Activated naive CD4-positive, alpha-beta T cell treated with anti-CD3 and anti-CD28 coated beads, Interleukin-2, amount 50 U/mL, for 16 hours (primary cell): ENCODE data around the gene IL1RAPL2.
"Not testable (repeated sequence)": the region's sequence is repeated elsewhere in the genome, so short reads cannot be mapped to it uniquely, and the experiment has no call there.

ENCODE experiments used
- DNase-seq: peaks from one replicate; pipeline ENCODE4 v3.0.0-alpha.2; 2020

IL1RAPL2 gene

DNA sequence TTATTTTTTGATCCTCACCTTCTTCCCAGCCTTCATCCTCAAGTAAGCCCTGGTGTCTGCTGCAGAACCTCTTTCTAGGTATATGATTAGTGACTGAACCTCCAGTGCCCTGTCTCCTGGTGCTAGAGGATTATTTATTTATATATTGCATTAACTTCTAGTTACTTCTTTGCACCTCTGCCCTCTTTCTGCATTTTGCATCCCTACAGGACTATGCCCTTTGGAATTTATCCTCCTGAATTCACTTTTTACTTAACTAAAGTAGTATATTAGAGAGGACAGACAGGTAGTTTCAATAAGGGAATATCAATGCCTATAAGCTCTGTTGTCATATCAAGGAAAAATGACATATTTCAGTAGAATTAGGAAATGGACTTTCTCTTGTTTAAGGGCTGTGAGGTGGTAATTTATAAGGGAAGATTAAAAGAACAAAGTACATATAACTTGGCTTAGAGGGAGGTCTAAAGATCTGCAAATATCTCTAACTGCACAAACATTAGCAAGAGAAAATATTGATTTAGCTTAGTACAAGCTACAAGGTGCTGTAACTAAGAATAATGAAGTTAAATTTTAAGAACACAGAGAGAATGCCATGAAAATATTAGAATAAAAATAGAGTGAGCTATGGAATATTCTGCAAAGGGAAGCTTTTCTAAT is 472.8 kb downstream of the IL1RAPL2 start:
- no peak for DNase-seq

DNA sequence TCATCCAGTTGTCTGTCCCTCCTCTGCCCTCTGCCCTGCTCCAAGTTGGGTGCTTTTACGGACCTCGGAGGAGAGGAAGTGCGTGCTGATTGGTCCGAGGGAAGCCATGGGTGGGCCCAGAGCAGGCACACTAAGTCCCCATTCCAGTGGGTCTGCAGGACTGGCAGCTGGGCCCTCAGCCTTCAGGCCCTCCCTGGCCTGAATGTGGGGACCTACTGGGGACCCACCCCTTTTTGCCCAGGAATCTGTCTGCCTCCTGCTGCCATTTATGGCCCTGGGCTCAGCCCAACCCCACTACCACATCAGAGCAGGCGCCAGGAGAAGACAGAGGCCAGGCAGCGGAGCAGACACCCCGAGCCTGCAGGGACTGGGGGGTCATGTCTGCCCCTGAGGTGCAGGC is 484.9 kb downstream of the IL1RAPL2 start:
- no peak for DNase-seq

DNA sequence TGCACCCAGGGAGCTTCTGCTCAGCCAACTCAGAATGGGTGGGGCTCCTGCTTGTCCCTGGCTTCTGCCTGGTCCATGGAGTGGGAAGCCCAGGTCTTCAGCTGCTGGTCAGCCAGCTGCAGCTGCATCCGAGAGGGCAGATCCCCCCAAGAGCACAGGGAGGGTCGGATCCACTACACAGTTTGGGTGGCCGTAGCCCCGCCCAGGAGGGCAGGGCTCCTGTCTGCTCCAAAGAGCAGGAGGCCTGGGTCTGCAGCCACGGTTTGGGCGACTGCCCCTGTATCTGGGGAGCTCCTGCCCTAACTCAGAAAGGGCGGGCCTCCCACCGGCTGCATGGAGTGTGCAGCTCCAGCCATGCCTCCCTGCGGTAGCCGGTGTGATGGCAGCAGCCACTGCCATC is 485.4 kb downstream of the IL1RAPL2 start:
- DNase-seq, result no peak

DNA sequence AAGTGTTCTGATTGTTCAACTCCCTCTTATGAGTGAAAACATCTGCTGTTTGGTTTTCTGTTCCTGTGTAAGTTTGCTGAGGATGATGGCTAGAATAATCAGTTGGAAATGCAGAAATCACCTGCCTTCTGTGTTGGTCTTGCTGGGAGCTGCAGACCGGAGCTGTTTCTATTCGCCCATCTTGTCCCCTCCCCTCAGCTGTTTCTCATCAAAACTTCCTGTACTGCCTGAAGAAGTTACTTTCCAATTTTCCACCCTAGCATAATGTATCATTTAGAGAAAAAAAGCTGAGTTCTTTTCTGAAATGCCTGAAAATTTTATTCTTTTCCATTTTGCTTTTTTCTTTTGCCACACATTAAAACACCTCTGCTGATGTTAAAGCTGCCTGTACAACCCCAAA is 486.9 kb downstream of the IL1RAPL2 start:
- DNase-seq, result no peak

DNA sequence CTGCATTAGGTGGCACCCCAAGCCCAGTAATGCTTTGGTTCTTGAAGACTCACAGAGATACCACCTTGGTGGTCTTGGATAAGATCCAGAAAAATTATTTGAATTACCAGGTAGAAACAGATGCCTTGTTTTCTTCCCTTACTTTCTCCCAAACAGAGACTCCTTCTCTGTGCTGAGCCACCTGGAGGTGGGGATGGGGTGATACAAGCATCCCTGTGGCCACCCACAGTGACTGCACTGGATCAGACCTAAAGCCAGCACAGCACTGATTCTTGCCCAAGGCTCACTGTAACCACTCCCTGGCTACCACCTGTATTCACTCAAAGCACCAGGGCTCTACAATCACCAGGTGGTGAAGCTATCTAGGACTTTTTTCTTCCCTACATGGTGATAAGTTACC is 497.7 kb downstream of the IL1RAPL2 start:
- no peak for DNase-seq

DNA sequence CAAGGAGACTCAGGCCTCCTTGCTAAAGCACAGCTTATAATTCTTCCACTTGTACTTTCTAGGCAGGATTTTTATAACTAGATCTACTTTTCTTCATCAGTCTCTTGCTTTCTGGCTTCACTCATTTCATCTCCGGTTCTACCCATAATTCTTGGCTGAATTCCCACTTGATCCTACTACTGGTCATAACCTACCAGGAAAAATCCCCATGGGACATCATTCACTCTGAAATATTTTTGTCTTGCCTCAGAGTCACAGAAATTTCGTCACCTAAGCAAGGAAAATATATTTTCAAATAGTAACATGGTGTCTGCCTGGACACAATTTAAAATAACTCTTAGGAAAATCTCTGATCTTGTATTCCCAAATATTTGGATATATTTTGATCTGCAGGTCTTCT is 532.2 kb downstream of the IL1RAPL2 start:
- no peak for DNase-seq

DNA sequence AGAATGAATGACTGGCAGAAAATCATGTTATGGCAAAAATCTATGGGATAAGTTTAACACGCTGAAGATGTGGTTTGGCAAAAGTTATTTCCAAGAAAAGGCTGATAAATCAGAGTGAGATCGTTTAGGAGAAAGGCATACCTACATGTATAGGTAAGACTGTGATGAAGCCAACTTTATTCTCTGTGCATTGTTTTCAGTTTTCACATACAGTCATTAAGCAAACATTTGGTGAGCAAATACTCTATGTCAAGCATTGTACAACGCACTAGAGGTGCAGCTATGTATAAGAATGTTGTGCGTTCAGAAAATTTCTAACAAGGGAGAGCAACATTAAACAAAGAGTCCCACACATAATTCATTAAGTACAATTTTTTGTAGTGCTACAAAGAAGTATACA is 532.8 kb downstream of the IL1RAPL2 start:
- no peak for DNase-seq

DNA sequence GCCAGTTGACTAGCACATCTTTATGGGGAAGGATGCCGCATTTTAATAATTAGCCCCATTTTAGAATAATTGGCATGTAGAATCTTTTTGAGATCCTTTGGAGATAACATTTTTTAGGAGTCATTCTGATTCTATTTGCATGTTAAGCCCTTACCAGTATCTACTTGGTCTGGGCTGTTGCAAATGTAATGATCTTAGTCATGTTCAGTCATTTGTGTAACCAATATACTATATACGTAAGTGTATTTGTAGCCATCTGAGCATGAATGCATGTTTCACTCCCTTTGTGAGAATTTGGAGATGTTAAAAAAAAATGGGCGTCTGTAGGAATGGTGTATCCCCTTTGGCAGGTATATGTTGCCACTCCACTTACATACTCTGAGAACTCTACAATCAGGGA is 535.4 kb downstream of the IL1RAPL2 start:
- DNase-seq, result no peak

DNA sequence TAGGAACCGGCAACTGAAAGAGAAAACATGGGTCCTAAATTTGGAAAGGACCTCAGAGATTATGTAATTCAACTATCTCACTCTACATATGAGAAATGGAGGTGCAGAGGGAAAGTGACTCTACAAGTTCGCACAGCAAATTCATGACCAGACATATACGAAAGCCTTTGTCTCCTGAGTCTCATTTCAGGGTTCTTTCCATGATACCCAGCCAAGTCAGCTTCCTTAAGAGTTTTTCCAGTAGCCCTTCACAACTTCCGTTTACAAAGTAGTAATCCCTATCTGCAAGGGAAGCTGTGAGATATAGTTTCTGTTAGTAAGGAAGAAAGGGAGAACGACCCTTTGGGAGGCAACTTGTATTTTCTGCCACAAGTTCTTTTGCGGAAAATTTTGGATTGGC is 543.9 kb downstream of the IL1RAPL2 start:
- no peak for DNase-seq

DNA sequence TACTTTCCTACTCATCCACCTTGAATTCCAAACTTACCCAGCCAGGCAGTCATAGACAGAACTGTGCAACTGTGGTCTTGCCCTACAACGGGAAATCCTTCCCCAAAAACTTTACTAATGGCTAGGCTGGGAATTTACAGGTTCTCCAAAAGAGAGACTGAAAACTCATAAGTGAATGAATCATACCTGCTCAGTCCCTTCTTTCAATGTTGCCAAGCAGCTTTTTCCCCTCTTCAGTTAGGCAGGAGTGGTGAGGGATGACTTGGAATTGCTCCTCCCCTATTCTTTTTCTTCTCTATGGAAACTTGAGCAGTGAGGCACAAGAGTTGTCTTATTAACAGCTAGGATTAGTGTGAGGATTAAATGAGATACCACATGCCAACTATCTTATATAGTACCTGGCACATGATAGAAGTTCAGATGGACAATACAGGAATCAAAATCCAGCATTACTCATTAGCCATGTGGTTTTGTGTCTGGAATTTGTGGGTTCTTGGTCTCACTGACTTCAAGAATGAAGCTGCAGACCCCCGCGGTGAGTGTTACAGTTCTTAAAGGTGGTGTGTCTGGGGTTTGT is 548.6 kb downstream of the IL1RAPL2 start:
- DNase-seq, result no peak

DNA sequence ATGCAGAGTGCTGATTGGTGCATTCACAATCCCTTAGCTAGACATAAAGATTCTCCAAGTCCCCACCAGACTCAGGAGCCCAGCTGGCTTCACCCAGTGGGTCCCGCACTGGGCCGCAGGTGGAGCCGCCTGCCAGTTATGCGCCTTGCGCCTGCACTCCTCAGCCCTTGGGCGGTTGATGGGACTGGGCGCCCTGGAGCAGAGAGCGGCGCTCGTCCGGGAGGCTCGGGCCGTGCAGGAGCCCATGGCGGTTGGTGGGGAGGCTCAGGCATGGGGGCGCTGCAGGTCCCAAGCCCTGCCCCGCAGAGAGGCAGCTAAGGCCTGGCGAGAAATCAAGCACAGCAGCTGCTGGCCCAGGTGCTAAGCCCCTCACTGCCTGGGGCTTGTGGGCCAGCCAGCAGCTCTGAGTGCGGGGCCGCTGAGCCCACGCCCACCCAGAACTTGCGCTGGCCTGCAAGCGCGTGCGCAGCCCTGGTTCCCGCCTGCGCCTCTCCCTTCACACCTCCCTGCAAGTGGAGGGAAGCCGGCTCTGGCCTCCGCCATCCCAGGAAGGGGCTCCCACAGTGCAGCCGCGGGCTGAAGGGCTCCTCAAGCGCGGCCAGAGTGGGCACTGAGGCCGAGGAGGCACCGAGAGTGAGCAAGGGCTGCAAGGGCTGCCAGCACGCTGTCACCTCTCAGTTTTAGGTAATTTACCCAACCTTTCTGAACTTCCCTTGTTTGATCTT is 549.8 kb downstream of the IL1RAPL2 start:
- not testable (repeated sequence) for DNase-seq

DNA sequence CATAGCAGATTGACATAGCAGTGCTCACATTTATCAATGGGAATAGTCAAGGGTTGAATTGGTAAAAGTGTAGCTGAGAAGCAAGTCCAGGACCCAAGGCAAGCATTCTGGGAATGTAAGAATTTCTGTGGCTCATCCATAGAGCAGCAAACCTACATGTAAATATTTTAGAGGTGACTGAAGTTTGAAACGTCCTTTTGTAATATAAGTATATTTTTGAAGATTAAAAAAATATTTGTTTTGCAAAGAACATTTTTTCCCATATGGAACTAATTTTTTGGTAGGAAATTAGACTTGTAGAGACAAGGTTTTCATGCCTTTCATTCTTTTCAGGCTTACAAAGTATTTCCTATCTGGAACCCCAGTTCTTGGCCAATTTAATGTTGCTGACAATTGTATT is 550.5 kb downstream of the IL1RAPL2 start:
- no peak for DNase-seq

DNA sequence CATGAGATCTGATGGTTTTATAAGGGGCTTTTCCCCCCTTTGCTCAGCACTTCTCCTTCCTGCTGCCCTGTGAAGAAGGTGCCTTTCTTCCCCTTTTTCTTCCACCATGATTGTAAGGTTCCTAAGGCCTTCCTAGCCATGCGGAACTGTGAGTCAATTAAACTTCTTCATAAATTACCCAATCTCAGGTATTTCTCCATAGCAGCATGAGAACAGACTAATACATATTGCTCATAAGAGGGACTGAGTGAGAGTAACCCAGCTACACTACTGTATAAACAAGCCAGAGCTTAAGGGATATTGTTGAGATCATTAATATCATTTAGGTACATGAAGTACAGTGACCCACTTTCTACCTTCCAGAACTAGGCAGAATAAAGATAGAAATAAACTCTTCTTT is 551.6 kb downstream of the IL1RAPL2 start:
- no peak for DNase-seq

DNA sequence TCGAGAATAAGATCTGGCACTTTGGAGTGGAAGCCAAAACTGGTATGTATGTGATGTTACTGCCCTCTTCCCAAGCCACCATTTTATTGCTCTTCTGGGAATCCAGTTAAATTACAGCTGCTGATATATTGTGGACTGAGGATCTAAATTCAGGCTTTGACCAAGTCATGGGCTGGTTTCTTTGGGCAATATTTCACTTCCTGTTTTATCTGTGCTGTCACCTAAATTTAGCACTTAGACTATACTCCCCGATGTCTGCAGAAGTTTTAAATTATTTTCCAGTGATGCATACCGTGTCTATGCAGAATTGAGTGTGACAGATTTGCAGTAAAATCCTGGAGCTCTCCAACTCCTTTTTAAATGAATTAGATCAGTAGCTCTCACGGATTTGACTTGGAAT is 554.5 kb downstream of the IL1RAPL2 start:
- no peak for DNase-seq

DNA sequence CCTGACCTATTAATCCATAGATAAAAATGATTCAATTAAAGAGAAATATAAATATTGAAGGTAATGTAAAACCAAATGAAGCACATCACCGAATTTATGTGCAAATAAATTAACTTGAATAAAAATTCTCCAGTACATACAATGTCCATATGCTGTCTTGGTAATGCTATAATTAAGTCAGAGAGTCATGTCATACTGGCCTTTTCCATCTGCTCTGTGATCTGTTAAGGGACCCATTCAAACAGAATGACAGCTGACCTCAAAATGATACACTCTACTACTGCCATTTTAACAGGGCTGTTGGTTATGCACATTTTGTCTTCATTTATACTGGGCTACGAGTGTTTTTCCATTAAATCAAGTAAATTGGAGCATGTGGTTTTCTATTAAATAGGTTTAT is 555.2 kb downstream of the IL1RAPL2 start:
- no peak for DNase-seq

DNA sequence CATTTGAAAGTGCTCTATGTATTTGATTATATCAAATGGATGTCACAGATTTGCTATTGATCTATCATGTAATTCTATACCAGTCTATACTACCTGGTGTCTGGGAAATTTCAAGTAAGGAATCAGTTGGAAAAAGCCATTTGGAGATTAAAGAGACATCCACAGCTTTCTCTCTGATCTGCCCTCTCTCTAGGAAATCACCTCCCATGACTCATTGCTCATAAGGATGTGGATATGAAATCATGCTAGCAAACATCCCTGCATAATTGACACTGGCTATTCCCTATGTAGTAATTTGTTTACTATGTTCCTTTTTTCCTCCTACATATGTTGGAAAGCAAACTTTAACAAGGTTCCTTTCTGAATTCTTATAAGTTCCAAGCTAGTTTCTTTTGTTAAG is 560.2 kb downstream of the IL1RAPL2 start:
- no peak for DNase-seq

DNA sequence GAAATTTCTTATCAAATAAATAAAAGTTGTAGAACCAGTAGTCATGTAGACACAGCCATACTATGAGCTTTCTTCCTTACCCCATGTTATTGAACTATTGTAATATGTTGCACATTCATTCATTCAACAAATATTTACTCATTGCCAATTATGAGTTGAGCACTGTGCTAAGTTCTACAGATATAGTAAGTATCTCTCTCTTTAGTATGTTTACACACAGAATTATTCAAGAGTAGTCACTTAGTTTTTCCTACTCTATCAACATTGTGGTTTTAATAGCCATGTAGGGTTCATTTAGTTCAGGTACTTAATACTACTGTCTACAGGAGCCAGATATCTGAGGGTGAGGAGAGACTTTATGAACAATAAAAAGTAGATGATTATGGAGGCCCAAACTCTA is 568.3 kb downstream of the IL1RAPL2 start:
- no peak for DNase-seq

DNA sequence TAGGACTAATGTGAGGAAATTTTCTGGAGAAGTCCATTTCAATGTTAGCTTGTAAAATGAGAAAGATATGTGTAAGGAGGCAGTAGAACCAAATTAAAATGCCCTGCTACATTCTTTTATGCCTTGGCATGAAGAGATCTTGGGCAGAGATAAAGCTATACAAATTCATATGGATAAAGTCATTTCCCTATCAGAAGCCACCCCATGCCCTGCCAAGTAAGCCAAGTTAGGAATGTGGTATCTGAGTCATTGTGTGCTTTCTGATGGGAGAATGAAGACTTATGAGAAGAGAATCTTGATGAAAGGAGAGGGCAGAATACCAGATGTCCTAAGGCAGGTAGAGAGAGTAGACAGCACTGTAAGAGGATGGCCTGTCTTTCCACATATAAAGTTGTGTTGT is 570.8 kb downstream of the IL1RAPL2 start:
- DNase-seq, result no peak

DNA sequence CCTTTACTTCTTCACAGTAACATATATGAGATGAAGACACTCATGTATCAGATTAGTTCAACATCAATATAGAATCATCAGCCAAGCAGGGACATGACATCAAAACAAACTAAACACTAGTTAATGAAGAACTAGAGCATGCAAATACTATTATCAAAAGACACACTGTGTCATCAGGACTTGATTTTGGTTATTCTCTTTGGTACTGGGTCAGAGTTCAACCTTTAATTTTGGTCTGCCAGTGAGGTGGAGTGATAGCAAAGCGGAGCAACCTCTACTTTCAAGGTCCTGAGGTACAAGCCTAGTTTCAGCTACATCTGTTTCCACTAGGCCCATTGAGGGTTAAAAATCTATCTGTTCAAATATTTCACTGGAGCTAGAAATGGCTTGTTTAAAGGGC is 584.0 kb downstream of the IL1RAPL2 start:
- DNase-seq, result no peak

DNA sequence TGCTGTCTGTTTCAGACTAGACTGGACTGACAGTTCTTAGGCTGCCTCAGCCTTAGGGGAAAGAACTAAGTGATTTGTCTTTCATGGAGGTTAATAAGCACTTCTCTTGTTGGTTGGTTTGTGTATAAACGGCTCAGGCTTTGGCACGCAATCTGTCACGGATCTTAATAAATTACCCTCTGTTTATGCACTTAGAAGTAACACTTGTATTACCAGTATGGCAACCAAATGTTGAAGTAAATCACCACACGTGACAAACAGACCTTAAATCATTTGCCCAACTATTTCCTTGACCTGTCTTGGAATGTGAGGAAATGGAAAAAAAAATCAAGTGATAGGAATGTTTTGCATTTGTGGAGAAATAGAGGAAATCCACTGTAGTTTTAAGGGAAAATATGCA is 584.6 kb downstream of the IL1RAPL2 start:
- no peak for DNase-seq

DNA sequence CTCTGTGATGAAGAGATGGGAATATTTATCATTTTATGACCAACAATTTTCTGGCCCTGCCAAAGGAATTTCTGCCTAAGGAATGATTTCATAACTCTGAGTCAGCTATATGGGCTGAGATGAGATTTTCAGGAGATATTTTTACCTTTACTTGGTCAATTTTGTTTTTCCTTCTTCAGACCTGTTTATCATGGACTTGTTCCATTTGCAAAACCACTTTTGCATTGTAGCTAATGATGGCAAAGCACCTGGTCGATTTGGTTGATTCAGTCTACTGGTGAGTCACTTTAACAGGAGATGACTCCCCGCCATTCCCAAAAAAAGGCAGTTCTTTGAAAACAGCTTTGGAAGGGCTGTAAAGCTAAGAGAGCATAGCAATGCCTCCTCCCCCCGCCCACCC is 601.2 kb downstream of the IL1RAPL2 start:
- no peak for DNase-seq

DNA sequence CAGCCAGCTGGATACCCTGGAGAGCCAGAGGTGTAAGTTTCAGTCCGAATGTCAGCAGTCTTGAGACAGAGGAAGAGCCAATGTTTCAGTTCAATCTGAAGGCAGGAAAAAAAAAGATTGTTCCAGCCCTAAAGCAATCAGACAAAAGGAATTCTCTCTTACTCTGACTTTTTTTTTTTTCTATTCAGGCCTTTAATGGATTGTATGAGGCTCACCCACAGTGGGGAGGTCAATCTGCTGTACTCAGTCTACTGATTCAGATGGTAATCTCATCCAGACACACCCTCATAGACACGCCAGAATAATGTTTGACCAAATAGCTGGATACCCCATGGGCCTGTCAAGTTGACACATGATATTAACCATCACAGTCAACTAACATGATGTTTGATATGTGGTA is 602.6 kb downstream of the IL1RAPL2 start:
- DNase-seq, result no peak

DNA sequence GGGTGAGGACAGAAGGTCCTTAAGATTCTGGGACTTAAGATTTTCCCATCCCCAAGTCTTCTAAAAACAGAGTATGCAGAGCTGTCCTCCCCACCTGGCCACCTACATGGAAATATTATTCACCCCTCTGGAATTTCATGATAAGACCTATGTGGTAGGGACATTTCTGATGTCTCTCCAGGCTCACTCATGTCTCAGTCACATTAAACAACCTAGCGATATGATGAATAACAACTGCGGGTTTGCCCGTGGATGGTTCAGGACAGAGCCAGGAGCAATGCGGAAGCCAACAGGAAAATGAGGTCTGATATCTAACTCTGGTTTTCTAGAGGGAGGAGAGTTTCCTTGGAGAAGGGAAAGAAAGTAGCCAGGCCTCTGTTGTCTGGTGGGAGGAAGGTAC is 607.1 kb downstream of the IL1RAPL2 start:
- no peak for DNase-seq

DNA sequence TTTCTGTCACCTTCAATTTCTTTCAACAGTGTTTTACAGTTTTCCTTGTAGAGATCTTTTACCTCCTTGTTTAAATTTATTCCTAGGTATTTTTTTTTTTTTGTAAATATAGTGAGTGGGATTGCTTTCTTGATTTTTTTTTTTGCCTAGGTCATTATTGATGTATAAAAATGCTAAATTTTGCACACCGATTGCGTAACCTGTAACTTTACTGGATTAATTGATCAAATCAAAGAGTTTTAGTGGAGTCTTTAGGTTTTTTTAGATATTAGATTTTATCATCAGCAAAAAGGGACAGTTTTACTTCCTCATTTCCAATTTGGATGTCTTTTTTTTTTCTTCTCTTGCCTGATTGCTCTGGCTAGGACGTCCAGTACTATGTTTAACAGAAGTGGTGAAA is 613.6 kb downstream of the IL1RAPL2 start:
- no peak for DNase-seq

DNA sequence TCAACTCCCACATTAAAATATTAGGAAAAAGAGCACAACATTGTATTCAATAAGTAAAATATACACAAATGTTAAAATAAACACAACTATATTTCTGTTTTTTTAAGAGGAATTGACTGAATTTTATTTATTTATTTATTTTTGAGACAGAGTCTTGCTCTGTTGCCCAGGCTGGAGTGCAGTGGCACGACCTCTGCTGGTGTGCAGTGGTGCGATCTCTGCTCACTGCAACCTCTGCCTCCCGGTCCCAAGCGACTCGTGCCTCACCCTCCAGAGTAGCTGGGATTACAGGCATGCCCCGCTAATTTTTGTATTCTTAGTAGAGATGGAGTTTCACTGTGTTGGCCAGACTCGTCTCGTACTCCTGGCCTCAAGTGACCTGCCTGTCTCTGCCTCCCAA is 623.1 kb downstream of the IL1RAPL2 start:
- no peak for DNase-seq
